ENCODE data around the gene PROM2.

The PROM2 gene

DNA sequence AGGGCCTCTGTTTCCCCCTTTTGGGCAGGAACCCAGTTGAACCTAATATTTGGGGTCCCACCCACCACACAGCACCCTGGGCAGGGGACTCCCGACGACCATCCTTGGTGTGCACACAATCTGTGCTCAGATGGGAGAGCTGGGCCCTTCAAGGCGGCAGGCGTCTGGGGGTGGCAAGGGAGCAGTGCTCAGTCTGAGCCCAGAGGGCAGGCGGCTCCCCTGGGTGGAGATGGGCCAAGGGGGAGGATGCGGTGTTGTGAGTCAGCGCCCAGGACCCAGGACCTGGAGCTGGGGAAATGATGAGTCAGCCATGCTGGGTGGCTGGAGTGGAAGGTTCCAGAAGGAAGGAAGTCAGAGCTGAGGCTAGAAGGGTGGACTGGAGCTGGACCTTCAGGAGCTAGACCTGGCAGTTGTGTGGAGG, 3.8 kb downstream of the PROM2 start:
- peak; percentile 8 for DNase-seq (ENCODE audit: low read depth)
- H3K4me3 ChIP-seq (ENCODE audit: low read depth, low read length), result no peak overlapping the region
- TF ChIP-seq, protein P1, sequence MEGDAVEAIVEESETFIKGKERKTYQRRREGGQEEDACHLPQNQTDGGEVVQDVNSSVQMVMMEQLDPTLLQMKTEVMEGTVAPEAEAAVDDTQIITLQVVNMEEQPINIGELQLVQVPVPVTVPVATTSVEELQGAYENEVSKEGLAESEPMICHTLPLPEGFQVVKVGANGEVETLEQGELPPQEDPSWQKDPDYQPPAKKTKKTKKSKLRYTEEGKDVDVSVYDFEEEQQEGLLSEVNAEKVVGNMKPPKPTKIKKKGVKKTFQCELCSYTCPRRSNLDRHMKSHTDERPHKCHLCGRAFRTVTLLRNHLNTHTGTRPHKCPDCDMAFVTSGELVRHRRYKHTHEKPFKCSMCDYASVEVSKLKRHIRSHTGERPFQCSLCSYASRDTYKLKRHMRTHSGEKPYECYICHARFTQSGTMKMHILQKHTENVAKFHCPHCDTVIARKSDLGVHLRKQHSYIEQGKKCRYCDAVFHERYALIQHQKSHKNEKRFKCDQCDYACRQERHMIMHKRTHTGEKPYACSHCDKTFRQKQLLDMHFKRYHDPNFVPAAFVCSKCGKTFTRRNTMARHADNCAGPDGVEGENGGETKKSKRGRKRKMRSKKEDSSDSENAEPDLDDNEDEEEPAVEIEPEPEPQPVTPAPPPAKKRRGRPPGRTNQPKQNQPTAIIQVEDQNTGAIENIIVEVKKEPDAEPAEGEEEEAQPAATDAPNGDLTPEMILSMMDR (IDR thresholded peaks at IDR 0.05; ENCODE audit: low read depth, low read length, missing control alignments), result no peak
- in situ Hi-C loops (cut with HindIII; ENCODE audit: low sequenced_read_pairs), result no loop called here

DNA sequence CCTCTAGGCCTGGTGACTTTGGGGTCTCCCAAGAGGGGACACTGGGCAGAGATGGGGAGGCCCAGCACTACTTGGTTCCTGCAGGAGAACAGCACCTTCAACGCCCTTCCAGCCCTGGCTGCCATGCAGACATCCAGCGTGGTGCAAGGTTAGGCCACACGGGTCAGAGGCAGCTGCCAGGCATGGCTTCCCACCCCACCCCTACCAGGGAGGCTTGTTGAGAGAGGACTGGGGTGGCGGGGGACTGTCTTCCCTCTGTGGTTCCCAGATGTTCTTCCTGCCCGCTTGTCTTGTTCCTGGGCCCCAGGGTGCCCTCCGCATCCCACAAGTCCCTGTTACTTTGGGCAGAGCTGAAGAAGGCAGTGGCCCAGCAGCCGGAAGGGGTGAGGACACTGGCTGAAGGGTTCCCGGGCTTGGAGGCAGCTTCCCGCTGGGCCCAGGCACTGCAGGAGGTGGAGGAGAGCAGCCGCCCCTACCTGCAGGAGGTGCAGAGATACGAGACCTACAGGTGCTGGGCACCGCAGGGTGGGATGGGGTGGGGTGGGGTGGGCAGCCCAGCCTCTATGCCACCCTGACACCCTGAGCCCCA, 4.5 kb downstream of the PROM2 start:
- DNase-seq (ENCODE audit: low read depth), result no peak
- no peak overlapping the region for H3K4me3 ChIP-seq (ENCODE audit: low read depth, low read length)
- TF ChIP-seq, protein P1 (IDR thresholded peaks at IDR 0.05; ENCODE audit: low read depth, low read length, missing control alignments), result no peak
- in situ Hi-C loops (cut with HindIII; ENCODE audit: low sequenced_read_pairs), result no loop called here

DNA sequence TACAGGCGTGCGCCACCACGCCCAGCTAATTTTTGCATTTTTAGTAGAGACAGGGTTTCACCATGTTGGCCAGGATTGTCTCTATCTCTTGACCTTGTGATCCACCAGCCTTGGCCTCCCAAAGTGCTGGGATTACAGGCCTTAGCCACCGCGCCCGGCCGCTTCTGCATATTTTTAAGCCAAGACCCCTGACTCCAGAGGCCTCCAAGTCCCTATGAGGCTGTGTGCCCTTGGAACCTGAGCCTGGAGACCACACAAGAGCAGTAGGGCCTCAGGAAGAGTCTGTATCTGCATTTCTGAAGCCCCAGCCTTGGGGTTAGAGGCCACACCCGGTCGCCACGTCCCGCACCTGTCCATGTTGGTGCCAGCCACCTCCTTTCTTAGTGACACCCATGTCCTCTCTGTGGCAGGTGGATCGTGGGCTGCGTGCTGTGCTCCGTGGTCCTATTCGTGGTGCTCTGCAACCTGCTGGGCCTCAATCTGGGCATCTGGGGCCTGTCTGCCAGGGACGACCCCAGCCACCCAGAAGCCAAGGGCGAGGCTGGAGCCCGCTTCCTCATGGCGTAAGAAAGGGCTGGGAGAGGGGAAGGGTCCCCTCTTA, 5.3 kb downstream of the PROM2 start:
- in situ Hi-C loops (cut with HindIII; ENCODE audit: low sequenced_read_pairs), result no loop called here
- TF ChIP-seq, protein P1 (IDR thresholded peaks at IDR 0.05; ENCODE audit: low read depth, low read length, missing control alignments), result no peak
- DNase-seq (ENCODE audit: low read depth), result no peak
- no peak overlapping the region for H3K4me3 ChIP-seq (ENCODE audit: low read depth, low read length)

DNA sequence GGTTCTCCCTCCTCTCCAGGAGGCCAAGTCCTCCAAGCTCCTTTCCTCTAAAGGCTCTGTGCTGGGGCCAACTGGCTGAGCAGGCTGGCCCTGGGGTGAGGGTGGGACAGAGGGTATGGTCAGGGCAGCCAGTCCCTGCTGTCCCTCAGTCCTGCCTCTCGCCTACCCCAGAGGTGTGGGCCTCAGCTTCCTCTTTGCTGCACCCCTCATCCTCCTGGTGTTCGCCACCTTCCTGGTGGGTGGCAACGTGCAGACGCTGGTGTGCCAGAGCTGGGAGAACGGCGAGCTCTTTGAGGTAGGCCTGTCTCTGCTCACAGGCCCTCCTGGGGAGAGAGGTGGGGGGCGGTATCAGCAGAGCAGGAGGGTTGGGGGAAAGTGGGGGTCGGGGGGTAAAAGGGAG, 6.8 kb downstream of the PROM2 start:
- in situ Hi-C loops (cut with HindIII; ENCODE audit: low sequenced_read_pairs), result no loop called here
- no peak overlapping the region for H3K4me3 ChIP-seq (ENCODE audit: low read depth, low read length)
- no peak for DNase-seq (ENCODE audit: low read depth)
- TF ChIP-seq, protein P1 (IDR thresholded peaks at IDR 0.05; ENCODE audit: low read depth, low read length, missing control alignments), result no peak

DNA sequence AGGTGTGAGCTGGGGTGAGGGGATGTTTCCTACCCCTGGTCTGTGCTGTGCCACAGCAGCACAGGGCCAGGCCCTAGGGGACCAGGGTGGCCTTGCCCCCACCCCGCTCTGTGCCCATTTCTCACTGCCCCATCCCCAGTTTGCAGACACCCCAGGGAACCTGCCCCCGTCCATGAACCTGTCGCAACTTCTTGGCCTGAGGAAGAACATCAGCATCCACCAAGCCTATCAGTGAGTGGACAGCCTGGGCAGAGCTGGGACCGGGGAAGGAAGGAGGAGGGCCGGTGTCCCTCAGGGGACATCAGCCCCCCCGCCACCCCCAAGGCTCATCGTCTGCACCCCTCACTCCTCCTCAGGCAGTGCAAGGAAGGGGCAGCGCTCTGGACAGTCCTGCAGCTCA, 7.5 kb downstream of the PROM2 start:
- DNase-seq (ENCODE audit: low read depth), result no peak
- TF ChIP-seq, protein P1 (IDR thresholded peaks at IDR 0.05; ENCODE audit: low read depth, low read length, missing control alignments), result no peak
- in situ Hi-C loops (cut with HindIII; ENCODE audit: low sequenced_read_pairs), result no loop called here
- H3K4me3 ChIP-seq (ENCODE audit: low read depth, low read length), result no peak overlapping the region

DNA sequence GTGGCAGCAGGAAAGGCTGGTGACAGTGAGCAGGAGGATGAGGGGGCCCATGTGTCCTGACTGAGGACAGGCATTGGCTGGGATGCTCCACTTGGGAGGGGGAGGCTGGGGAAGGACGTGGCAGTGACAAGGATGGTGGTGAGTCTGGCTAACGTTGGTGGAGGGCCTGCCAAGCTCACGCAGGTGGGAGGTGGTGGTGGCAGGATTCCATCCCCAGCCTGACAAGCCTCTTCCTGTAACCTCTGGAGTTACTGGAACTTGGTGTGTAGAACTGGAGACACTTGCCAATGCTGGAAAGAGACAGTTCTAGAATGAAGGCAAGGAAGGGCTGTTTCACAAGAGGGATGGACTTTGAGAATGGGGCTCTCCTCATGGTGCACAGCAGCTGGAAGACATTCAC, 8.2 kb downstream of the PROM2 start:
- no peak for DNase-seq (ENCODE audit: low read depth)
- TF ChIP-seq, protein P1 (IDR thresholded peaks at IDR 0.05; ENCODE audit: low read depth, low read length, missing control alignments), result no peak
- in situ Hi-C loops (cut with HindIII; ENCODE audit: low sequenced_read_pairs), result no loop called here
- no peak overlapping the region for H3K4me3 ChIP-seq (ENCODE audit: low read depth, low read length)

Measured in astrocyte of the cerebellum (primary cell).